IMR-90 (cell line): ENCODE measurements around the gene KRTAP1-5. TPM values are rescaled to one million over a fixed set of nuclear protein-coding genes. Genes with fewer than 3 reads are reported as not detected.

ENCODE experiments used
- ATAC-seq: fragments of 200-7000 bp; cut with Tn5 transposase; 2 replicates; pipeline ENCODE4 v1.9.1; 2020; ENCODE audit warnings: low read depth, mild to moderate bottlenecking, moderate library complexity
- BruUV-seq: library from RNA; stranded (reverse); fragments of 400-500 nt; replicated peaks from 2 replicates; lab custom pipeline; 2021; lab: Mats Ljungman, UMichigan
- CTCF ChIA-PET: fragments of 300-600 bp; formaldehyde crosslinking; extraction: SDS; loops from one replicate; lab custom pipeline; 2021; ENCODE audit warnings: antibody characterized with exemption; lab: Yijun Ruan, JAX
- POLR2A ChIA-PET: fragments of 300-600 bp; sonication (Branson Sonifier 250); formaldehyde crosslinking; loops from one replicate; lab custom pipeline; 2022; ENCODE audit warnings: antibody characterized with exemption; ENCODE audit not compliant: unreplicated experiment; lab: Charles Lee
- DNase-seq: peaks from one replicate; pipeline ENCODE4 v3.0.0; 2013
- H2AFZ ChIP-seq: replicated peaks from 2 replicates; pipeline ENCODE3; 2013; ENCODE audit warnings: low read length, mild to moderate bottlenecking; ENCODE audit not compliant: poor library complexity
- H2AK5ac ChIP-seq: 2 replicates; pipeline ENCODE4 v1.6.1; 2013; ENCODE audit warnings: low read depth, low read length, inconsistent platforms
- H2AK9ac ChIP-seq: replicated peaks from 2 replicates; pipeline ENCODE3; 2013; ENCODE audit warnings: mild to moderate bottlenecking, low read depth, low read length, moderate library complexity; ENCODE audit not compliant: poor library complexity
- H2BK120ac ChIP-seq: 2 replicates; pipeline ENCODE4 v1.6.1; 2013; ENCODE audit warnings: low read depth, low read length, inconsistent platforms
- H2BK15ac ChIP-seq: 3 replicates; pipeline ENCODE4 v1.6.1; 2013; ENCODE audit warnings: low read depth, low read length, inconsistent platforms
- H2BK20ac ChIP-seq: 2 replicates; pipeline ENCODE4 v1.6.1; 2013; ENCODE audit warnings: low read depth, mild to moderate bottlenecking, inconsistent platforms, low read length, moderate library complexity
- H2BK5ac ChIP-seq: 2 replicates; pipeline ENCODE4 v1.6.1; 2013; ENCODE audit warnings: mild to moderate bottlenecking, low read depth, low read length, inconsistent platforms; ENCODE audit not compliant: poor library complexity, severe bottlenecking
- H3K14ac ChIP-seq: replicated peaks from 2 replicates; pipeline ENCODE4 v1.6.1; 2013; ENCODE audit warnings: low read depth, low read length, inconsistent platforms
- H3K18ac ChIP-seq: 2 replicates; pipeline ENCODE4 v1.6.1; 2013; ENCODE audit warnings: low read depth, low read length, control low read depth
- H3K23ac ChIP-seq: 2 replicates; pipeline ENCODE4 v1.6.1; 2013; ENCODE audit warnings: low read depth, low read length, inconsistent platforms
- H3K27ac ChIP-seq: 2 replicates; pipeline ENCODE4 v1.5.1; 2013; ENCODE audit warnings: mild to moderate bottlenecking, control low read depth, low read length; ENCODE audit not compliant: insufficient read depth
- H3K27me3 ChIP-seq: 2 replicates; pipeline ENCODE4 v1.6.1; 2013; ENCODE audit warnings: low read length; ENCODE audit not compliant: control insufficient read depth, insufficient read depth
- H3K36me3 ChIP-seq: 2 replicates; pipeline ENCODE4 v1.6.1; 2013; ENCODE audit warnings: low read length, mixed read lengths; ENCODE audit not compliant: control insufficient read depth, insufficient read depth
- H3K4ac ChIP-seq: 2 replicates; pipeline ENCODE4 v1.6.1; 2013; ENCODE audit warnings: low read depth, low read length, inconsistent platforms
- H3K4me1 ChIP-seq: 2 replicates; pipeline ENCODE4 v1.6.1; 2013; ENCODE audit warnings: low read length, mixed read lengths; ENCODE audit not compliant: control insufficient read depth, insufficient read depth
- H3K4me2 ChIP-seq: 2 replicates; pipeline ENCODE4 v1.6.1; 2013; ENCODE audit warnings: low read depth, mild to moderate bottlenecking, control low read depth, low read length, moderate library complexity
- H3K4me3 ChIP-seq: 2 replicates; pipeline ENCODE4 v1.5.1; 2013; ENCODE audit warnings: low read depth, mild to moderate bottlenecking, control low read depth, low read length, moderate library complexity; ENCODE audit not compliant: insufficient read depth
- H3K56ac ChIP-seq: 2 replicates; pipeline ENCODE4 v1.6.1; 2013; ENCODE audit warnings: low read length, inconsistent platforms; ENCODE audit not compliant: insufficient read depth; ENCODE audit errors: extremely low read depth
- H3K79me1 ChIP-seq, 2 experiments: 2 replicates each; pipeline ENCODE4 v1.6.1; 2013; ENCODE audit warnings: low read length in 2 of 2, inconsistent platforms in 1 of 2, low read depth in 1 of 2
- H3K9ac ChIP-seq: 2 replicates; pipeline ENCODE4 v1.6.1; 2013; ENCODE audit warnings: low read depth, low read length, control low read depth
- H3K9me1 ChIP-seq: 2 replicates; pipeline ENCODE4 v1.6.1; 2013; ENCODE audit warnings: low read length, inconsistent platforms; ENCODE audit not compliant: insufficient read depth
- H3K9me3 ChIP-seq: 2 replicates; pipeline ENCODE4 v1.6.1; 2013; ENCODE audit warnings: low read length; ENCODE audit not compliant: control insufficient read depth, insufficient read depth
- H4K20me1 ChIP-seq: 2 replicates; pipeline ENCODE4 v1.6.1; 2013; ENCODE audit warnings: low read length, inconsistent platforms; ENCODE audit not compliant: insufficient read depth
- H4K5ac ChIP-seq: 2 replicates; pipeline ENCODE4 v1.6.1; 2013; ENCODE audit warnings: mild to moderate bottlenecking, low read depth, low read length, control low read depth
- H4K8ac ChIP-seq, 2 experiments: 2 replicates each; pipeline ENCODE4 v1.6.1; 2013; ENCODE audit warnings: low read depth in 2 of 2, low read length in 2 of 2, control low read depth in 1 of 2, inconsistent platforms in 1 of 2
- H4K91ac ChIP-seq: 2 replicates; pipeline ENCODE4 v1.6.1; 2013; ENCODE audit warnings: low read depth, low read length, inconsistent platforms; ENCODE audit not compliant: insufficient read depth
- BHLHE40 ChIP-seq: fragments of 150-350 bp; IDR thresholded peaks from 2 replicates; pipeline ENCODE4 v1.6.1; 2016; ENCODE audit warnings: mild to moderate bottlenecking, low read depth, low read length
- CEBPB ChIP-seq: IDR thresholded peaks from 2 replicates; pipeline ENCODE4 v1.6.1; 2012; ENCODE audit warnings: low read depth, low read length, improper control_type of control experiment
- CHD1 ChIP-seq: IDR thresholded peaks from 2 replicates; pipeline ENCODE4 v1.6.1; 2012; ENCODE audit warnings: low read depth, low read length, improper control_type of control experiment
- CTCF ChIP-seq: conservative IDR thresholded peaks from 2 replicates; pipeline ENCODE4 v1.5.1; 2012; ENCODE audit warnings: mild to moderate bottlenecking, low read depth, low read length, improper control_type of control experiment
- ELK1 ChIP-seq: fragments of 150-350 bp; IDR thresholded peaks from 2 replicates; pipeline ENCODE4 v1.6.1; 2016; ENCODE audit warnings: low read depth, mild to moderate bottlenecking, low read length, moderate library complexity, borderline replicate concordance
- FOS ChIP-seq: fragments of 150-350 bp; IDR thresholded peaks from 2 replicates; pipeline ENCODE4 v1.6.1; 2016; ENCODE audit warnings: low read depth, low read length
- MAFK ChIP-seq: IDR thresholded peaks from 2 replicates; pipeline ENCODE4 v1.6.1; 2012; ENCODE audit warnings: low read depth, low read length, improper control_type of control experiment
- MXI1 ChIP-seq: IDR thresholded peaks from 2 replicates; pipeline ENCODE4 v1.6.1; 2012; ENCODE audit warnings: low read depth, mild to moderate bottlenecking, low read length, moderate library complexity, borderline replicate concordance
- POLR2A ChIP-seq: IDR thresholded peaks from 2 replicates; pipeline ENCODE4 v1.6.1; 2012; ENCODE audit warnings: mild to moderate bottlenecking, low read depth, low read length
- RAD21 ChIP-seq: IDR thresholded peaks from 2 replicates; pipeline ENCODE4 v1.6.1; 2012; ENCODE audit warnings: low read length, improper control_type of control experiment
- RFX5 ChIP-seq: IDR thresholded peaks from 2 replicates; pipeline ENCODE4 v1.8.0; 2012; ENCODE audit warnings: low read depth, mild to moderate bottlenecking, low read length, moderate library complexity
- SMC3 ChIP-seq: fragments of 150-350 bp; IDR thresholded peaks from 2 replicates; pipeline ENCODE4 v1.6.1; 2016; ENCODE audit warnings: low read depth, mild to moderate bottlenecking, antibody characterized with exemption, low read length, moderate library complexity
- USF2 ChIP-seq: fragments of 150-350 bp; IDR thresholded peaks from 2 replicates; pipeline ENCODE4 v1.6.1; 2017; ENCODE audit warnings: mild to moderate bottlenecking, antibody characterized with exemption, low read length, low read depth
- WGBS, 2 experiments: methylation state at CpG; one replicate each; pipeline versions ENCODE4 v1.1.5 to v1.1.7; 2013; ENCODE audit warnings: missing lambda C conversion rate in 2 of 2; ENCODE audit not compliant: insufficient read length in 1 of 2; ENCODE audit errors: extremely low coverage in 2 of 2; 5-methylcytosine and 5-hydroxymethylcytosine counted together
- dilution Hi-C: fragments of 300-500 bp; cut with HindIII; formaldehyde crosslinking; loops from one replicate; pipeline ENCODE4 v1.14.3; 2018; ENCODE audit warnings: low sequenced_read_pairs; ENCODE audit not compliant: unreplicated experiment
- in situ Hi-C: fragments of 300-500 bp; cut with MboI; formaldehyde crosslinking; loops from 3 replicates; pipeline ENCODE4 v1.14.3; 2019; ENCODE audit warnings: low sequenced_read_pairs, inconsistent platforms, mixed read lengths
- intact Hi-C: fragments of 100-400 bp; cut with micrococcal nuclease; formaldehyde crosslinking; loops from 2 replicates; pipeline ENCODE4 v1.10.0; 2022
- polyA plus RNA-seq, 3 experiments: library from polyadenylated mRNA; depleted of rRNA; stranded (reverse); fragments of >200 nt; gene quantifications; 2 replicates each; pipeline ENCODE4 v1.2.3, GENCODE V29; 2012; ENCODE audit warnings: low replicate concordance in 1 of 3
- total RNA-seq: library from RNA; depleted of rRNA; stranded (reverse); fragments of >200 nt; gene quantifications from 2 replicates; pipeline ENCODE4 v1.2.3, GENCODE V29; 2012

The KRTAP1-5 gene
- total and polyA plus RNA-seq, 2 of the 4 experiments (the other 2 are of a cell fraction), result 27.0 to 34.8 TPM

DNA sequence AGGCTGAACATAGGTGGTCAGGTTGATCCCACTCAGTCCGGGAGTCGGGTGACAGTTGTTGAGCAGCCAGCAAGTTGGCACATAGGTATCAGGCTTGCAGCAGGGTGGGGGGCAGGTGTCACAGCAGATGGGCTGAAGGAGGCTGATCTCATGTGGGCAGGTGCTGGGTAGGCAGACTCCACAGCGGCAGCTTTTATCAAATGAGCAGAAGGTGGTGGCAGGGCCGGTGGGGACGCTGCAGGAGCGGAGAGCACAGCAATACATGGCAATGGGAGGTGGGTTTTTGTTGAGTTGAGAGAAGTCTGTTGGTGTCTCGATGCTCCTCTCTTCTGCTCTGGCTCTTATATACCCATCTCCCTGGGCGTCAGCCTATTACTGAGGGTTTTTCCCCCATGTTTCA is 18.2 kb downstream of the KRTAP1-5 start, which contains the start of gene KRTAP3-1:
Gene KRTAP3-1 (minus strand): TSS at position 318 of the 400 bp plus-strand sequence. CDS start 54 bp downstream, at position 264.
- Histone ChIP-seq H3K4me2 (no peak within 1 kb of the TSS), H2AFZ (no peak within 1 kb of the TSS), H2AK9ac (no peak within 1 kb of the TSS), H2AK5ac (no peak within 1 kb of the TSS), H4K20me1 (no peaks in the 10 kb centered on the region), H3K4ac (no peak within 1 kb of the TSS), H3K79me1 (no peaks in the 10 kb centered on the region), H4K5ac (no peak within 1 kb of the TSS), H3K14ac (no peak within 1 kb of the TSS), H3K4me1 (peaks cover 1% of the 10 kb centered on the region; the same call in 1 of the 2 replicates), H2BK5ac (no peak within 1 kb of the TSS), H2BK120ac (no peak within 1 kb of the TSS), H3K56ac (no peak within 1 kb of the TSS), H2BK15ac (no peak within 1 kb of the TSS), H3K9ac (no peak within 1 kb of the TSS), H3K9me3 (no peaks in the 10 kb centered on the region), H4K8ac (no peak within 1 kb of the TSS), H4K91ac (no peak within 1 kb of the TSS), H3K23ac (no peak within 1 kb of the TSS), H3K4me3 (no peak within 1 kb of the TSS), H3K27me3 (no peaks in the 10 kb centered on the region), H3K27ac (no peak within 1 kb of the TSS), H3K9me1 (no peaks in the 10 kb centered on the region; the same call in 1 of the 2 replicates), H3K18ac (no peak within 1 kb of the TSS), H2BK20ac (no peak within 1 kb of the TSS), H3K36me3 (no peaks in the 10 kb centered on the region)
- ATAC-seq, result no peak
- 100% methylated on average over 2 of the region's 8 CpGs; no CpG with 5 or more reads in 1 of the 2 experiments for WGBS, 2 experiments
- BruUV-seq, result no TSS peak
- no peak for DNase-seq
- dilution Hi-C loops, result no loop called here
- intact Hi-C loops, result no loop called here
- ChIA-PET POLR2A (no interaction called here), CTCF (interaction anchor here (0.6 kb wide), 1 partner anchor 17 kb away, joined by 6 read pairs; no protein-coding TSS in a partner anchor)
- no peak for TF ChIP-seq RAD21
- no peak for TF ChIP-seq POLR2A
- no peak for TF ChIP-seq CEBPB
- no peak for TF ChIP-seq MAFK
- no peak for TF ChIP-seq CHD1
- TF ChIP-seq ELK1, result no peak
- no peak for TF ChIP-seq MXI1
- TF ChIP-seq FOS, result no peak
- no peak for TF ChIP-seq CTCF
- TF ChIP-seq USF2, result no peak
- TF ChIP-seq BHLHE40, result no peak
- no peak for TF ChIP-seq RFX5
- no peak for TF ChIP-seq SMC3
- in situ Hi-C loops, result no loop called here
